Natural killer cell treated with Interleukin-12 subunit alpha and Interleukin-12 subunit beta and Interleukin-15 and Interleukin-18, amount 100 ng/mL, for 72 hours (primary cell): Measurements from ENCODE around the gene PCDH10. TPM values are rescaled to one million over a fixed set of nuclear protein-coding genes. Genes with fewer than 3 reads are reported as not detected.
"Not testable (repeated sequence)": the region's sequence is repeated elsewhere in the genome, so short reads cannot be mapped to it uniquely, and the experiment has no call there.

ENCODE experiments used
- ATAC-seq, 2 donors: fragments of 150-1000 bp; cut with Tn5 transposase in 1 of 2; sonication (Bioruptor Pico), chemical (Tn5 transposase) in 1 of 2; 2 replicates each; pipeline ENCODE4 v1.10.0; 2021
- DNase-seq: peaks from one replicate; pipeline ENCODE4 v3.0.0; 2022; ENCODE audit warnings: low spot score
- H3K27ac Mint-ChIP-seq, 2 donors: 1 replicate in 1 of 2; 2 replicates in 1 of 2; pipeline ENCODE4 v1.8.0; 2022; ENCODE audit warnings: mixed read lengths in 2 of 2, mild to moderate bottlenecking in 1 of 2, moderate library complexity in 1 of 2
- H3K27me3 Mint-ChIP-seq, 2 donors: 1 replicate in 1 of 2; 2 replicates in 1 of 2; pipeline ENCODE4 v1.8.0; 2022; ENCODE audit warnings: mixed read lengths in 2 of 2
- H3K36me3 Mint-ChIP-seq: one replicate; pipeline ENCODE4 v1.8.0; 2022; ENCODE audit warnings: mixed read lengths
- H3K4me1 Mint-ChIP-seq, 2 donors: 1 replicate in 1 of 2; 2 replicates in 1 of 2; pipeline ENCODE4 v1.8.0; 2022; ENCODE audit warnings: low read depth in 2 of 2, mixed read lengths in 2 of 2, mild to moderate bottlenecking in 1 of 2
- H3K4me3 Mint-ChIP-seq: one replicate; pipeline ENCODE4 v1.8.0; 2022; ENCODE audit warnings: mixed read lengths
- H3K9me3 Mint-ChIP-seq: 2 replicates; pipeline ENCODE4 v1.8.0; 2022; ENCODE audit warnings: mixed read lengths
- total RNA-seq, 2 donors: library from RNA; stranded (reverse); gene quantifications; one replicate each; pipeline ENCODE4 v1.2.3, GENCODE V29; 2022

The PCDH10 gene
- total RNA-seq, 2 donors from 2014 or later, result not detected

GRCh38 chr4:133240451-133240850 lies 91.4 kb downstream of the PCDH10 start:
- DNase-seq, H3K27ac Mint-ChIP-seq, H3K4me1 Mint-ChIP-seq, H3K4me3 Mint-ChIP-seq, H3K36me3 Mint-ChIP-seq, ATAC-seq, H3K27me3 Mint-ChIP-seq: not testable (repeated sequence)
- peaks cover 10% of the 10 kb centered on the region for H3K9me3 Mint-ChIP-seq
